C4-2B (cell line): ENCODE results near the gene RNF31.

Experiments
- CTCF ChIP-seq: fragments of 450-650 bp; conservative IDR thresholded peaks from 2 replicates; pipeline ENCODE4 v1.5.1; 2017; ENCODE audit warnings: mild to moderate bottlenecking
- ZFX ChIP-seq: fragments of 450-650 bp; IDR thresholded peaks from 2 replicates; pipeline ENCODE4 v1.6.1; 2017

- TF ChIP-seq CTCF, result no peak
- no peak for TF ChIP-seq ZFX
Observed at GRCh38 chr14:24156840-24157239, 9.5 kb downstream of the RNF31 start.
